GM12874 (cell line): ENCODE data around the gene FOXL1.

Experiments
- TF ChIP-seq, protein P1 (sequence below): IDR thresholded peaks from 2 replicates; pipeline ENCODE4 v1.5.1; 2011; ENCODE audit warnings: low read depth, mild to moderate bottlenecking, control low read depth, low read length, moderate library complexity; ENCODE audit not compliant: insufficient read depth

The FOXL1 gene

DNA sequence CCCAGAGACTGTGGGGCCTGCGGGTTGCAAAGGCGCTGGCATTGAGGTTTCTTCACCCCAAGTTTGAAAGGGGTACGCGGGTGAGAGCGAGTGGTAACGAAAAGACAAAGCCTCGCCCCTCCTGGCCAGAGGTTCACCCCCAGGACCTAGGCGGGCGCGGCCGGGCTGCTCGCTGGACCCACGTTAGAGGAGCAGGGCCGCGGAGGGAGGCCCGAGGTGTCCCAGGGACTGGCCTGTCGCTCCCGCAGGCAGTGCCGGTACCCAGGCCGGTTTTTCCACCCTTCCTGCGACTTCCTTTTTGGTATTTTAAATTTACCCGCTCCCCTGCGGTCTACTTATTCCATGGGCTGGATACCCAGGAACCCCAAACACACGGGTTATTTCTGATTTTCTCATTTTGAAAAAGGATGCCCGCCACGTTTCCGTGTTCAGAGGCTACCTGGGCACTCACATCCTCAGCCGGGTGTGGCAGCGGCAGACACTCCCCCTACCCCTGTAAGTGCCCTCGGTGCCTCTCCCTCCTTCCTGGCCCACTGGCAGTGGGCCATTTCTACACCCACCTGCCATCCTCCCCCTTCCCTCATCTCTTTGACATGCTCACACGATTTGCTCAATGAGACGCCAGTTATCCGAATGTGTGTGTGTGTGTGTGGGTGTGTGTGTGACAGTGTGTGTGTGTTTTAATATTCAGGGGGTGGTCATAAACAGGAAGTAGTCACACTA is 1.6 kb upstream of the FOXL1 start:
- TF ChIP-seq, protein P1, sequence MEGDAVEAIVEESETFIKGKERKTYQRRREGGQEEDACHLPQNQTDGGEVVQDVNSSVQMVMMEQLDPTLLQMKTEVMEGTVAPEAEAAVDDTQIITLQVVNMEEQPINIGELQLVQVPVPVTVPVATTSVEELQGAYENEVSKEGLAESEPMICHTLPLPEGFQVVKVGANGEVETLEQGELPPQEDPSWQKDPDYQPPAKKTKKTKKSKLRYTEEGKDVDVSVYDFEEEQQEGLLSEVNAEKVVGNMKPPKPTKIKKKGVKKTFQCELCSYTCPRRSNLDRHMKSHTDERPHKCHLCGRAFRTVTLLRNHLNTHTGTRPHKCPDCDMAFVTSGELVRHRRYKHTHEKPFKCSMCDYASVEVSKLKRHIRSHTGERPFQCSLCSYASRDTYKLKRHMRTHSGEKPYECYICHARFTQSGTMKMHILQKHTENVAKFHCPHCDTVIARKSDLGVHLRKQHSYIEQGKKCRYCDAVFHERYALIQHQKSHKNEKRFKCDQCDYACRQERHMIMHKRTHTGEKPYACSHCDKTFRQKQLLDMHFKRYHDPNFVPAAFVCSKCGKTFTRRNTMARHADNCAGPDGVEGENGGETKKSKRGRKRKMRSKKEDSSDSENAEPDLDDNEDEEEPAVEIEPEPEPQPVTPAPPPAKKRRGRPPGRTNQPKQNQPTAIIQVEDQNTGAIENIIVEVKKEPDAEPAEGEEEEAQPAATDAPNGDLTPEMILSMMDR, result no peak

- TF ChIP-seq, protein P1, result no peak
These were observed 906 bp upstream of the FOXL1 start for GRCh38 chr16:86577314-86577971.

DNA sequence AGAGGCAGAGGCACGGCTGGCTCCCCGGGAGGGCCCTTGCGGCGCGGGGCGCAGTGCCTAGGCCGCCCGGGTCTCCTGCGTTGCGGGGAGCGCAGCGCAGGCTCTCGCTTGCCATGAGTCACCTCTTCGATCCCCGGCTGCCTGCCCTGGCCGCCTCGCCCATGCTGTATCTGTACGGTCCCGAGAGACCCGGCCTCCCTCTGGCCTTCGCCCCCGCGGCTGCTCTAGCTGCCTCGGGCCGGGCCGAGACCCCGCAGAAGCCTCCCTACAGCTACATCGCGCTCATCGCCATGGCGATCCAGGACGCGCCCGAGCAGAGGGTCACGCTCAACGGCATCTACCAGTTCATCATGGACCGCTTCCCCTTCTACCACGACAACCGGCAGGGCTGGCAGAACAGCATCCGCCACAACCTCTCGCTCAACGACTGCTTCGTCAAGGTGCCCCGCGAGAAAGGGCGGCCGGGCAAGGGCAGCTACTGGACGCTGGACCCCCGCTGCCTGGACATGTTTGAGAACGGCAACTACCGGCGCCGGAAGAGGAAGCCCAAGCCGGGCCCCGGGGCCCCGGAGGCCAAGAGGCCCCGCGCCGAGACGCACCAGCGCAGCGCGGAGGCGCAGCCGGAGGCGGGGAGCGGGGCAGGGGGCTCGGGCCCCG is 390 bp downstream of the FOXL1 start:
- TF ChIP-seq, protein P1, result no peak

- TF ChIP-seq, protein P1, result no peak
These were observed 1.1 kb downstream of the FOXL1 start for GRCh38 chr16:86579268-86580062.

DNA sequence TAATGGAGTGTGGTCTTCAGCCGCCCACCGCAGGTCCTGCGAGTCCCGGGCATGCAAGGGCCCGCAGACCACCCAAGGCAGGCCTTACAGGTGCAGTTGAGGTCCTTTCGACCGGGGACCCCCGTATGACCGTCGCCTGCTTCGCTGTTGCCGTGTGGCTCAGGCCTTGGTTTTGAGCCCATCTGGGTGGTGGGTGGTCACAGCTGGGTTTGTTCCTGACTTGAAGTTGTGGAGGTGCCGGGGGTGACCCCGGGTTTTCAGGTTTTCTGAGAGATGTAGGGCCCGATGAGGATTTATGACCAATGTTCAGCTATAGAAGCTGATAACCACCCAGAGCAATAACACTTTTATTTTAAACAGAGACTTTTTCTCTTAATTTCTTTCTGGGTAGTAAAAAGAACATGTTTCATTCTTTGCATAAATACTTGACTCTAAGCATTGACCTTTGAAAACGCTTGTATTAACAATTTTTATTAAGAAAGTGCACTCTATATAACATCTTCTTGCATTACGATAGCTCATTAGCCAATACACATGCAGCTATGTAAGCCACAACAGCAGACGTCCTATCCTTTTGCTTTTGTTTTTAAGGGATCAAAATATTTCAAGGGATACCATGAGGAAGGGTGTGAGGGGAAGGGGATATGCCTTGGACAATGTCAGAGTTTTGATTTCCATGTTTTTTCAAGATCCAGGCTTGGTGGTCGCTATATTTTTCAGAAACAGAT is 1.9 kb downstream of the FOXL1 start:
- TF ChIP-seq, protein P1, result no peak

DNA sequence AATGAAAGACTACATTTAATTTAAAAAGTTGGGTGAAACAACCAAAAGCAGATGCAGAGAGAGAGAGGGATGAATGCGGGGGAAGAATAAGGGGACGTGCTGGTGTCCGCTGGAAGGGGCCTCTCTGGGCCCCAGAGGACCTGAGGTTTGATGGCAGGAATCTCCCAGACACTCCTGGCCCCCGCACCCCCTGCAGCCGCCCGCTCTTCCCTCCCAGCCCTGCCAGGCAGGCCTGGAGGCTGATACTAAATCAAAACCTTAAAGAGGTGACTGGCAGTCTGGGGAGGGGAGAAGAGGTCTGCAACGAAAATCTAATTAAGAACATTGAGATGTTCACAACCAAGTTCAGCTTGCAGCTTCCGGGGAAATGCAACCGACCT is 2.4 kb downstream of the FOXL1 start:
- TF ChIP-seq, protein P1, result no peak
